ENCODE data around the gene RFTN1. TPM values are rescaled to one million over a fixed set of nuclear protein-coding genes. Genes with fewer than 3 reads are reported as not detected.

The RFTN1 gene
- total and polyA plus RNA-seq, 2 donors from 2014 or later, result 15.3 to 34.1 TPM

DNA sequence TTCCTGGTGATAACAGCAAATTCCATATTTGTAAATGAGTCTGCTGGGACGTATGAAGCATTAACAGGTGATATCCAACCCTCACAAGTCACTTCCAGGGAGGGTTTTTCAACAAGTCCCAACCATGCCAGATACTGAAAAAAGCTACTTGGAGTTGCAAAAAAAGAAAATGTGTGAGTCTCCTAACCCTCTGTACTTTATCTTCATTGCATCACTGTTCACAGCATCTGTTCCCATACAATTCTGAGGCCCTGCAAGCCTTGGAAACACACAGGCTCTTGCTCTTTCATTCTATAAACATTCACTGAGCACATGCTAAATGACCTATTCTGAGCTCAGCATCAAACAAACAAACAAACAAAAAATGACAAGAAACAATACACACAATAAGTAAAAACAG, 120.8 kb downstream of the RFTN1 start:
- intact Hi-C loops (cut with DNase I), result no loop called here
- no peak for FAIRE-seq
- H3K4me3 ChIP-seq (ENCODE audit: low read length in 3 of 3), result no peak overlapping the region

DNA sequence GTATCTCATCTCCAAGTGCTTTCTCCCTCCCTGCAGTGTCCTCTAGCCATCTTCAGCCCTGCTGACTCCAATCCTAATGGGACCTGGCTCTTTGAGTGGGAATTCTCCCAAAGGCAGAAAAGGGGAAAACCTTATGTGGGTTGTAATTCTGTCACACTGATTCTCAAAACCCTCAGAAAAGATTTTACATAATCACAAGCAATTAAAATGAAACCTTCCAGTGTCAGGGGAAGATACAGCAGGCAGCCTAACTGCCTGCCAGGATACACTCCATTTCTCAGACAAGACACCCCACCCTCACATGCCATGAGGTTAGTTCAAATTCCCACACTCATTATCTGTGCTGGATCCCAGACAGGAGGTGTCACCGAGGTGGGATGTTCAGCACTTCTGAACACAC, 121.4 kb downstream of the RFTN1 start:
- Histone ChIP-seq H3K27ac (ENCODE audit: low read depth in 2 of 2, low read length in 2 of 2) (peak overlapping the region in 1 of 2 donors; percentile 42), H3K9ac (ENCODE audit: low read length in 3 of 3) (no peak overlapping the region), H3K36me3 (ENCODE audit: control insufficient read depth in 2 of 3, insufficient read depth in 3 of 3, low read length in 3 of 3) (no peaks in the 10 kb centered on the region), H3K9me3 (ENCODE audit: control insufficient read depth in 2 of 3, insufficient read depth in 1 of 3, low read length in 3 of 3) (no peaks in the 10 kb centered on the region), H3K27me3 (ENCODE audit: control insufficient read depth, insufficient read depth, low read length) (no peaks in the 10 kb centered on the region), H3K4me1 (ENCODE audit: control insufficient read depth in 2 of 3, insufficient read depth in 2 of 3, low read depth in 1 of 3, low read length in 3 of 3) (peaks cover 0 to 7% (median 0%) of the 10 kb centered on the region in 3 donors), H3K4me3 (ENCODE audit: low read length in 3 of 3) (no peak overlapping the region)
- TF ChIP-seq, protein P1, sequence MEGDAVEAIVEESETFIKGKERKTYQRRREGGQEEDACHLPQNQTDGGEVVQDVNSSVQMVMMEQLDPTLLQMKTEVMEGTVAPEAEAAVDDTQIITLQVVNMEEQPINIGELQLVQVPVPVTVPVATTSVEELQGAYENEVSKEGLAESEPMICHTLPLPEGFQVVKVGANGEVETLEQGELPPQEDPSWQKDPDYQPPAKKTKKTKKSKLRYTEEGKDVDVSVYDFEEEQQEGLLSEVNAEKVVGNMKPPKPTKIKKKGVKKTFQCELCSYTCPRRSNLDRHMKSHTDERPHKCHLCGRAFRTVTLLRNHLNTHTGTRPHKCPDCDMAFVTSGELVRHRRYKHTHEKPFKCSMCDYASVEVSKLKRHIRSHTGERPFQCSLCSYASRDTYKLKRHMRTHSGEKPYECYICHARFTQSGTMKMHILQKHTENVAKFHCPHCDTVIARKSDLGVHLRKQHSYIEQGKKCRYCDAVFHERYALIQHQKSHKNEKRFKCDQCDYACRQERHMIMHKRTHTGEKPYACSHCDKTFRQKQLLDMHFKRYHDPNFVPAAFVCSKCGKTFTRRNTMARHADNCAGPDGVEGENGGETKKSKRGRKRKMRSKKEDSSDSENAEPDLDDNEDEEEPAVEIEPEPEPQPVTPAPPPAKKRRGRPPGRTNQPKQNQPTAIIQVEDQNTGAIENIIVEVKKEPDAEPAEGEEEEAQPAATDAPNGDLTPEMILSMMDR (IDR thresholded peaks at IDR 0.05; ENCODE audit: borderline replicate concordance, extremely low read depth, insufficient read depth), result no peak
- intact Hi-C loops (cut with DNase I), result no loop called here
- peak in 1 of 5 donors; percentile 35 for DNase-seq
- FAIRE-seq, result no peak

More for the DNA sequence above, 120.8 kb downstream of the RFTN1 start:
- TF ChIP-seq, protein P1 (IDR thresholded peaks at IDR 0.05; ENCODE audit: borderline replicate concordance, extremely low read depth, insufficient read depth), result no peak
- H3K27ac ChIP-seq (ENCODE audit: low read depth in 2 of 2, low read length in 2 of 2), result no peak overlapping the region
- peak in 1 of 5 donors; percentile 40 for DNase-seq
- H3K9me3 ChIP-seq (ENCODE audit: control insufficient read depth in 2 of 3, insufficient read depth in 1 of 3, low read length in 3 of 3), result no peaks in the 10 kb centered on the region
- peaks cover 0 to 5% (median 0%) of the 10 kb centered on the region in 3 donors for H3K4me1 ChIP-seq (ENCODE audit: control insufficient read depth in 2 of 3, insufficient read depth in 2 of 3, low read depth in 1 of 3, low read length in 3 of 3)
- no peaks in the 10 kb centered on the region for H3K27me3 ChIP-seq (ENCODE audit: control insufficient read depth, insufficient read depth, low read length)
- no peak overlapping the region for H3K9ac ChIP-seq (ENCODE audit: low read length in 3 of 3)
- no peaks in the 10 kb centered on the region for H3K36me3 ChIP-seq (ENCODE audit: control insufficient read depth in 2 of 3, insufficient read depth in 3 of 3, low read length in 3 of 3)

DNA sequence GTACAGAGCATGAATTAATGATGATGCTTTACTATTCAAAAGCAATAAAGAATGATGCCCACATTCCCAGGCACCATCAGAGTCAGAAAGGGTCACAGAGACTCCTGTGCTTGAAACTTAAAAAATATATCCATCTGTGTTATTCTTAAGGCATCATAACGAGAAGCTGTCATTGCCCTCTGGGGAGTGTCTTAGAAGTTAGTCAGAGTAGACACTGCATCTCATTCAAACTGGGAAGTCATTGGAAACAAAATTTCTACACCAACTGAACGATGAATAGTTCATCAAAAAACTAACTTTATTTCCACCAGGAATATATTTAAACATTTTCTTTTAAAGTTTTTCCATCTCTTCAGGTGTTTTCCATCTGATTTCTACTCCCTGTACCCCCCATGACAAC, 122.9 kb downstream of the RFTN1 start:
- intact Hi-C loops (cut with DNase I), result no loop called here
- no peaks in the 10 kb centered on the region for H3K9me3 ChIP-seq (ENCODE audit: control insufficient read depth in 2 of 3, insufficient read depth in 1 of 3, low read length in 3 of 3)
- TF ChIP-seq, protein P1 (IDR thresholded peaks at IDR 0.05; ENCODE audit: borderline replicate concordance, extremely low read depth, insufficient read depth), result no peak
- H3K9ac ChIP-seq (ENCODE audit: low read length in 3 of 3), result no peak overlapping the region
- H3K4me1 ChIP-seq (ENCODE audit: control insufficient read depth in 2 of 3, insufficient read depth in 2 of 3, low read depth in 1 of 3, low read length in 3 of 3), result peaks cover 0 to 7% (median 0%) of the 10 kb centered on the region in 3 donors
- FAIRE-seq, result no peak
- no peak overlapping the region for H3K4me3 ChIP-seq (ENCODE audit: low read length in 3 of 3)
- H3K27me3 ChIP-seq (ENCODE audit: control insufficient read depth, insufficient read depth, low read length), result no peaks in the 10 kb centered on the region
- H3K36me3 ChIP-seq (ENCODE audit: control insufficient read depth in 2 of 3, insufficient read depth in 3 of 3, low read length in 3 of 3), result no peaks in the 10 kb centered on the region
- no peak for DNase-seq
- no peak overlapping the region for H3K27ac ChIP-seq (ENCODE audit: low read depth in 2 of 2, low read length in 2 of 2)
